DMS153 treated with DMSO at 0.1 percent for 48 hours (cell line): ENCODE measurements around the gene GMIP.
"Not testable (repeated sequence)": the region's sequence is repeated elsewhere in the genome, so short reads cannot be mapped to it uniquely, and the experiment has no call there.

ENCODE experiments used
- DNase-seq: peaks from one replicate; lab custom pipeline; 2025; ENCODE audit not compliant: unreplicated experiment; lab: John Stamatoyannopoulos, UW

Gene GMIP

DNA sequence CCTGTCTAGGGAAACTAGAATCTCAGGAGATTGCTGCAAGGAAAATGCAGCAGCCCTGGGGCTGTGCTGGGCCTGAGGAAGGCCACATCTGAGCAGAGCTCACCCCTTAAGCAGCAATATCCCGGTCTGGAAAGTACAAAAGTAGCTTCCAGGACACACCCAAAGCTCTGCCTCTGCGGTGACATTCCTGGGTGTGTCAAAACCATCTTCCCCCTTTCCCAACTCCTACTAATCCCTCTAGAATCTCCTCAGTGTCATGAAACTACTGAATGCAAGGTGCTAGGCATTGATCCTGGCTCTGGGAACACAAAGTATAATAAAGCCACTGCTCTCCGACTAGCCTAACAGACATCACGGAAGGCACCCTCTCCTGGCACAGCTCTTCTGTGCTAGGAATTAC, 30.0 kb downstream of the GMIP start:
- DNase-seq = no peak

- DNase-seq = no peak
These were observed 32.9 kb downstream of the GMIP start for GRCh38 chr19:19610376-19611202.

DNA sequence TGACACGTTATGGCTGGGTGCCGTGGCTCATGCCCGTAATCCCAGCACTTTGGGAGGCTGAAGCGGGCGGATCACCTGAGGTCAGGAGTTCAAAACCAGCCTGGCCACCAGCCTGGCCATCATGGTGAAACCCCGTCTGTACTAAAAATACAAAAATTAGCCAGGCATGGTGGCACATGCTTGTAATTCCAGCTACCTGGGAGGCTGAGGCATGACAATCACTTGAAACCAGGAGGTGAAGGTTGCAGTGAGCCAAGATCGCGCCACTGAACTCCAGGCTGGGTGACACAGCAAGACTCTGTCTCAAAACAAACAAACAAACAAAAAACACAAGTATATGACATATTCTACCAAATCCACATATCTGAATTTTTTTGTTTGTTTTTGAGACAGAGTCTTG, 36.8 kb downstream of the GMIP start:
- DNase-seq = not testable (repeated sequence)

DNA sequence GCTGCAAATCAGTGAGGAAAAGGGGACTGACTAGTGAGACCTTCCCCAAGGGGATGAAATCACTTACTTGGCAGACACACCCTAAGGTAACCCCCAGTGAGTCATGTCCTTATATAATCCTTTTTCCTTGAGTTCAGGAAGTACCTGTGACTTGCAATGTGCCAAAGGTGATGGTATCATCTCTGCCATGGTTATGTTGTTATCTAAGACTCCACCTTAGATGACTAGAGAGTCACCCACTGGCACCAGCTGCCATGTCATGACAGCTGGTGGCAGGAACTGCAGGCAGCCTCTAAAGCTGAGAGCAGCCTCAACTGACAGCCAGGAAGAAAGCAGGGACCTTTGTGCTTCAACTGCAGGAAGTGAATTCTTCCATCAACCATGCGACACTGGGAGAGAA, 37.4 kb downstream of the GMIP start:
- no peak for DNase-seq

- DNase-seq = no peak
These were observed 40.6 kb downstream of the GMIP start for GRCh38 chr19:19602713-19603324.

GRCh38 chr19:19602136-19602712, 41.2 kb downstream of the GMIP start:
- no peak for DNase-seq

DNA sequence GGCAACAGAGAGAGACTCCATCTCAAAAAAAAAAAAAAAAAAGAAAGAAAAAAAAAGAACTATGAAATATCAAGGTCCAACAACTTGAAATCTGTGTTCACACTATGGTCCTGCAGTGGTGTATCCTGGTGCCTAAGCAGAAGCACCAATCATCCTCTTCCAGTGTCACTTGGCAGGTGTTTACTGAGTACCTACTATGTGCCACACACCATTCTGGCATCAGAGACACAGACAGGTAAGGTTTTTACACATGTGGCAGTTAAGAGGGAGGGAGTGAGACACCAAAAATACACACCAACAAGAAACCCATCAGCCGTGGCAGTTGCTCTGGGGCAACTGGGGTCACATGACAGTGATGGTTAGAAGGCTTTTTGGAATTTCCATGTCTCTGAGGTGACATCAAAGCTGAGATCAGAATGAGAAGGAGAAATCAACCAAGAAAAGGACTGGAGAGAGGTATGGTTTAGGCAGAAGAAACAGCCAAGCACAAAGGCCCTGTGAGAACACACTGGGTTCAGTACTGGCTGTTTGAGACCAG, 42.6 kb downstream of the GMIP start:
- DNase-seq = no peak

GRCh38 chr19:19598728-19599451, 44.6 kb downstream of the GMIP start:
- not testable (repeated sequence) for DNase-seq

- DNase-seq = no peak
These were observed 45.6 kb downstream of the GMIP start for GRCh38 chr19:19597809-19598306.

- no peak for DNase-seq
These were observed 48.2 kb downstream of the GMIP start for GRCh38 chr19:19595171-19595701.

DNA sequence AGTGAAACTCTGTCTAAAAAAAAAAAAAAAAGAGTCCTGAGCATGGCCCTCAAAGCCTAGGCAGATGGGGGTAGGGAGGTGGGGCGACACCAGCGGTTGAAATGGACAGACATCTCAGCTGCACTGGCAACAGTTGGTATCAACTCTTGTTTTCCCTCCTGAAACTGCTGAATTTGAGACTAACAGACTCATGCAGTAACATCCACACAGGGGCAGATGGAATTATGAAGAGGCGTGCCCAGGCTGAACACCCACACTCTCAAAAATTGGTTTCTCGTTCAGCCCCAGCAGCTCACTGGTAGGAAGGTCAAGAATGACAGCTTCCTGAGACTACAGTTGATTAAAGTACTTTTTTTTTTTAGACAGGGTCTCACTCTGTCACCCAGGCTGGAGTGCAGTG, 49.1 kb downstream of the GMIP start:
- DNase-seq = no peak

DNA sequence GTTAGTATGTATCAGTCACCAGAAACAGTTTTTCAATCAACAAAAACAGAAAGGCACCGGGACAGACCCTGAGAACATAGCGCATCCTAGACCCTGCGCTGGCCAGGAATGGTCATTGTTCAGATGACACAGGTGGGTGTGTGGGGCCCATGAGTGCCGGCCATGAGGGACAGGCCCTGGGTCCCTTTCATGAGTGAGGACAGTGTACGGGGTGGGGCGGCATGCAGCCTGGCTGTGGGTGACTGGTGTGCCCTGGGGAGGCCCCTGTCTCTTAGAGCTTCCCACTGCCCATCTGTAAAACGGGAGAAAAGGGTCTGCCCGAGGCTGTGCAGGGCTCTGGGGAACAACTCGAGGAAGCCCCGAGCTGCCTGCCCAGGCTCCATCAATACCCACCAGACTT, 50.8 kb downstream of the GMIP start:
- DNase-seq = no peak

- DNase-seq = no peak
These were observed 52.2 kb downstream of the GMIP start for GRCh38 chr19:19591133-19591825.

- no peak for DNase-seq
These were observed 54.9 kb downstream of the GMIP start for GRCh38 chr19:19588546-19588945.

DNA sequence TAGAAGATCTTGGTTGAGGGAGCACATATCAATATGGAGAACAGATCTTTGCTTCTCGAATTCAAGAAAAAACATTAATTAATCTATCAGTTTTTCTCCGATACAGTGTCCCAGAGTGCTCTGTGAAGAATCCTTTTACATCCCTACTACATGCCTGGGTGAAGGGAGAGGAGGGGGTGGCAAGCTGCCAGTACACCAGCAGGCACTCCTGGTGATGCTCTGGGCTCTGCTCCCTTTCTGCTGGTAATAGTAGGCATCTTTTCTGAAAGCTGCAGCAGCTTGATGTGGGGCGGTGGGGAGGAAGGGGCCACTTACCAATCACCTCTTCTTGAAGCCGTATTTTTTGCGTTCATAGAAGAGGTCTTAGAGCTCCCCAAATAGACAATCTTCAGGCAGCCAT, 55.7 kb downstream of the GMIP start:
- no peak for DNase-seq

DNA sequence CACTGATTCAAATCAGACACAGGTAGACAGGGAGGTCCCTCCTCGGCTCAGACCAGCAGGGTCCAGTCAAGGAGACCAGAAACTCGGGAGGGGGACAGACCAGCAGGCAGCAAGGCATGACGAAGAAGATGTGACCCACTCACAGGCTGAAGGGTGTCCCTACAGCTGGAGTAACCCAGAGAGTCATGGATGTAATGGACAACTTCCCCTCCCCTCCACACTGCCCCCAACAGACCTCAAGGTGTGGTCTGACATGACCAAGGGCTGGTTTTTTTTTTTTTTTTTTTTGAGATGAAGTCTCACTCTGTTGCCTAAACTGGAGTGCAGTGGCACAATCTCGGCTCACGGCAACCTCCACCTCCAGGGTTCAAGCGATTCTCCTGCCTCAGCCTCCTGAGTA, 59.1 kb downstream of the GMIP start:
- no peak for DNase-seq

DNA sequence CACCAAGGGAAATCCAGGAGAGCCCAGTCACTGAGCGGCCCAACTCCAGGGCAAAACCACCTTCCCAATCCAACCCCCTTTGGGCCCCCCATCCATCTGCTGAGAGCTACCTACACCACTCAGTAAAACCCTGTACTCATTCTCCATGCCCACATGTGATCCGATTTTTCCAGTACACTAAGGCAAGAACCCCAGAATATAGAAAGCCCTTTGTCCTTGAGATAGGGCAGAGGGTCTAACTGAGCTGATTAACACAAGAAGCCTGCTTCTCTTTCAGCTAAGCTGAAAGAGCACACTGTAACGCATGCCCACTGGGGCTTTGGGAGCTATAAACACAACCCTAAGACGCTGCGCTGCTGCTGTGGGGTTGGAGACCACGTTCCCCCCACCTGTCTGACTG, 61.0 kb downstream of the GMIP start:
- DNase-seq = no peak

GRCh38 chr19:19581391-19581790, 62.1 kb downstream of the GMIP start:
- DNase-seq = no peak

DNA sequence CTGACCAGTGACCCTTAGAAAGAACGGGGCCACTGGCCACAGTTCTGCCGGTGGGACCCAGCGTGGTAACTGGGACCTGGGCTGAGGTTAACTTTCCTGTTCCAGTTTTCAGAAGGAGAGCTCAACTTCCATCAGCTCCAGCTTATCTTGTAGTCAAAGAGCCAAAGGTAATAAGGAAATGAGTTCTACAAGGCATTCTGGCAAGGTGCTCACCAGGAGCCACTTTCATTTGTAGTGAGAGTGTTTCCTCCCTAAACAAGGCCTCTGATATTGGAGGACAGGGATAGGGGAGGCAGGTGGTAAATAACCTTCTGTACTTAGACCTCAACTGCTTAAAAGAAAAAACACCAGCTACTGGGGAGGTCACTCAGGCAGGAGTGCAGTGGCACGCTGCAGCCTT, 63.0 kb downstream of the GMIP start:
- DNase-seq = no peak
